PC-9 (cell line): ENCODE data around the gene MED4.

Experiments
- CTCF ChIP-seq: fragments of 200-600 bp; sonication (generic); conservative IDR thresholded peaks from 2 replicates; pipeline ENCODE4 v1.6.1; 2017; ENCODE audit warnings: mixed run types, antibody characterized with exemption, mild to moderate bottlenecking, moderate library complexity
- EZH2 ChIP-seq: fragments of 200-600 bp; sonication (generic); IDR thresholded peaks from 2 replicates; pipeline ENCODE4 v1.8.0; 2017; ENCODE audit warnings: antibody characterized with exemption, low read depth

GRCh38 chr13:48069573-48069972, 25.3 kb downstream of the MED4 start:
- TF ChIP-seq CTCF = no peak
- TF ChIP-seq EZH2 = no peak
